OCI-LY1 (cell line): ENCODE results near the gene MLLT1.

ENCODE experiments used
- H2AFZ ChIP-seq: fragments of 200-600 bp; sonication (generic), shearing (Covaris generic); 2 replicates; pipeline ENCODE4 v1.6.0; 2014; ENCODE audit warnings: antibody characterized with exemption, mild to moderate bottlenecking, low read length
- H3F3A ChIP-seq: fragments of 200-600 bp; sonication (generic), shearing (Covaris generic); 2 replicates; pipeline ENCODE4 v1.6.0; 2014; ENCODE audit warnings: mild to moderate bottlenecking, antibody characterized with exemption, low read length, moderate library complexity; ENCODE audit not compliant: insufficient read depth
- H3K27ac ChIP-seq: fragments of 200-600 bp; sonication (generic); 2 replicates; pipeline ENCODE4 v1.5.1; 2014; ENCODE audit warnings: low read length, mixed run types, mild to moderate bottlenecking, low read depth; ENCODE audit not compliant: poor library complexity, severe bottlenecking
- H3K27me3 ChIP-seq: fragments of 200-600 bp; sonication (generic); 2 replicates; pipeline ENCODE4 v1.6.0; 2014; ENCODE audit warnings: antibody characterized with exemption, mild to moderate bottlenecking, low read length, moderate library complexity; ENCODE audit not compliant: insufficient read depth
- H3K36me3 ChIP-seq: fragments of 200-600 bp; sonication (generic); 2 replicates; pipeline ENCODE4 v1.6.1; 2014; ENCODE audit warnings: mild to moderate bottlenecking, antibody characterized with exemption, low read length, moderate library complexity, mixed read lengths; ENCODE audit not compliant: insufficient read depth
- H3K4me1 ChIP-seq: fragments of 200-600 bp; sonication (generic); 2 replicates; pipeline ENCODE4 v1.5.1; 2014; ENCODE audit warnings: mild to moderate bottlenecking, low read length, moderate library complexity; ENCODE audit not compliant: insufficient read depth, severe bottlenecking
- H3K4me2 ChIP-seq: fragments of 200-600 bp; sonication (generic), shearing (Covaris generic); 2 replicates; pipeline ENCODE4 v1.6.1; 2014; ENCODE audit warnings: low read length
- H3K4me3 ChIP-seq: fragments of 200-600 bp; sonication (generic); 2 replicates; pipeline ENCODE4 v1.5.1; 2014; ENCODE audit warnings: low read length, low read depth, mild to moderate bottlenecking, mixed read lengths; ENCODE audit not compliant: poor library complexity, severe bottlenecking
- H3K79me2 ChIP-seq: fragments of 200-600 bp; shearing (Covaris generic); 2 replicates; pipeline ENCODE4 v1.6.1; 2016; ENCODE audit warnings: mixed run types, low read length, mixed read lengths; ENCODE audit not compliant: insufficient read depth
- H3K9ac ChIP-seq: fragments of 200-600 bp; sonication (generic), shearing (Covaris generic); 2 replicates; pipeline ENCODE4 v1.6.1; 2014; ENCODE audit warnings: mild to moderate bottlenecking, low read length, mixed read lengths
- H3K9me2 ChIP-seq: fragments of 200-600 bp; sonication (generic), shearing (Covaris generic); 2 replicates; pipeline ENCODE4 v1.6.1; 2014; ENCODE audit warnings: low read depth, mild to moderate bottlenecking, low read length, mixed read lengths
- H3K9me3 ChIP-seq: fragments of 200-600 bp; shearing (Covaris generic); 2 replicates; pipeline ENCODE4 v1.6.1; 2014; ENCODE audit warnings: low read length, mixed read lengths
- H4K20me1 ChIP-seq: fragments of 200-600 bp; sonication (generic), shearing (Covaris generic); 2 replicates; pipeline ENCODE4 v1.6.0; 2016; ENCODE audit warnings: mild to moderate bottlenecking, low read length; ENCODE audit not compliant: insufficient read depth
- CTCF ChIP-seq: fragments of 200-600 bp; sonication (generic), shearing (Covaris generic); IDR thresholded peaks from 2 replicates; pipeline ENCODE4 v1.5.1; 2017; ENCODE audit warnings: mild to moderate bottlenecking, antibody characterized with exemption, low read length, moderate library complexity, mixed read lengths
- EZH2 ChIP-seq: fragments of 200-600 bp; sonication (generic), shearing (Covaris generic); IDR thresholded peaks from 2 replicates; pipeline ENCODE4 v1.8.0; 2017; ENCODE audit warnings: borderline replicate concordance, mixed run types, mild to moderate bottlenecking, antibody characterized with exemption, low read length, moderate library complexity, mixed read lengths

MLLT1 gene

DNA sequence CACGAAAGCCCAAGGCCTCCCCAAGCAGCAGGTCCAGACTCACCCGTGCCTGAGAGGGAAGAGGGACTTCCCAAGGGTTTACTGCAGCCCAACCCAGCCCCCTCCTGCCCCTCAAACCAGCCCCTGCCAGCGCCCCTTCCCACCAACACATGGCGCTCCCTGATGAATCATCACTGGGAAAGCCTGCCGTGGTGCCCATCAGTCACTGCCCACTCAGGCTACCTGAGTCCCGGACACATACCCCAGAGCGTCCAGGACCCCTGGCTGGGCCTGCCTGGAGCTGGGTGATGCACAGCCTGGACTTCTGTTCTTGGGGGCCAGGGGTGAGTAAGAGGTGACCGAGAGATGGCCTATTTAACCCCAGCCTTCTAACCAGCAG lies 60.6 kb downstream of the MLLT1 start:
- Histone ChIP-seq H3K79me2 (no peaks in the 10 kb centered on the region), H3K27ac (no peak overlapping the region), H4K20me1 (no peaks in the 10 kb centered on the region), H3K36me3 (peaks cover 32% of the 10 kb centered on the region; the same call in 1 of the 2 replicates), H2AFZ (no peak overlapping the region), H3K4me2 (no peak overlapping the region), H3K9ac (no peak overlapping the region), H3F3A (no peaks in the 10 kb centered on the region), H3K27me3 (no peaks in the 10 kb centered on the region), H3K9me2 (no peaks in the 10 kb centered on the region), H3K4me1 (no peaks in the 10 kb centered on the region), H3K9me3 (no peaks in the 10 kb centered on the region), H3K4me3 (no peak overlapping the region)
- TF ChIP-seq CTCF (no peak), EZH2 (no peak)

DNA sequence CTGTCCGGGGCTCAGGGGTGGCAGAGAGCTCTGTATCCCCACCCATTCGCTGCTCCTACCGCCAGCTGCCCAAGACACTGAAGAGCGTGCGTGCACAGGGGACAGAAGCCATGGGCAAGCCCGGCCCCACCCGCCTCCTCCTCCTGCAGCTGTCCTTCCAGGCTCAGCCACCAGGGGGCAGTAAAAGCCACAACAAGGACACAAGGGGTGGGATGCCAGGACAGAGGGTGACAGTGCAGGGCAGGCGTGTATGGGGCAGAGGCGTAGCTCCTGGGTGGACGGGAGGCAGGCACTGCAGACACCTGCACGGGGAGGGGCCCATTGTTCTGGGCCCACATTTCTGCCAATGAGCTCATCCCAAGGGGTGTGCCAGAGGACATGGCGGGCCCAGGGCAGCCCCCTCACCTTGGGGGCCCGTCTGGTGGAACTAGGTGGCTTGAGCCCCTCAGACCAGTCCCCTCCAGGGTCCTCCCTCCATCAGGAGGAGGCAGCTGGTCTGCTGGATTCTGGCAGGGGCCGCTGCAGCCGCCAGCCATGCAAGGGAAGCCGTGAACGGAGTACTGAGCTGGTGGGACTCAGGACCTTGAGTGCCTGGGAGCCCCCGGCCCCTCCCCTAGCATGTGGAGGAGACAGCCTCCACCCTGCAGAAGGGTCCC lies 61.2 kb downstream of the MLLT1 start:
- H3K9ac ChIP-seq: no peak overlapping the region
- H3F3A ChIP-seq: no peaks in the 10 kb centered on the region
- no peaks in the 10 kb centered on the region for H3K79me2 ChIP-seq
- no peaks in the 10 kb centered on the region for H3K4me1 ChIP-seq
- H4K20me1 ChIP-seq: no peaks in the 10 kb centered on the region
- H3K27ac ChIP-seq: no peak overlapping the region
- H3K9me3 ChIP-seq: no peaks in the 10 kb centered on the region
- no peak overlapping the region for H3K4me2 ChIP-seq
- no peaks in the 10 kb centered on the region for H3K9me2 ChIP-seq
- no peak for TF ChIP-seq EZH2
- TF ChIP-seq CTCF: peak; percentile 81
- H3K27me3 ChIP-seq: no peaks in the 10 kb centered on the region
- no peak overlapping the region for H2AFZ ChIP-seq
- H3K36me3 ChIP-seq: peaks cover 32% of the 10 kb centered on the region; the same call in 1 of the 2 replicates
- no peak overlapping the region for H3K4me3 ChIP-seq

DNA sequence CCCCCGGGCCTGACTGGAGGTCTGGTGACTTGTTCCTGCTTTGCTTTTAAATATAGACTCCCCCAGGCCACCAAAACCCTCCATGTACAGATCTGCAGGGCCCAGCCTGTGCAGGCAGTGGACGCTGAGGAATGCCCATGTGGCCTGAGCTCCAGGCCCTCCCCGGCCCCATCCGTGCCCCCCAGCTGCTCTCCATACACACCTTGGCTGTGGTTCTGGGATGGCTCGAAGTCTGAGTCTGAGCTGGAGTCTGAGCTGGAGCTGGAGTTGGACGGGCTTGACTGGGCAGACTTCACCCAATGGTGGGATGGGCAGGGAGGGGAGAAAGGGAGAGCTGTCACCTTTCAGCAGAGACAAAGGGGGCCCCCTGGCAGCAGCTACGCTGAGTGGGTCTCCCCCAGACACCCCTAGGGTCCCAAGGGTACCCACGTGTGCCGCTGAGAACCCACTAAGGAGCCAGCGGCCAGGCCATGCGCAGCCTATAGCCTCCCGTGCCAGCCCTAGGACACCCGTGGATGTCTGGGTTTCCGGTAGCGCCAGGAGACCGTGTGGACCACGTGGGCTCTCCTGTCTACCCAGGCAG lies 61.9 kb downstream of the MLLT1 start:
- Histone ChIP-seq H3F3A (no peaks in the 10 kb centered on the region), H3K36me3 (peaks cover 32% of the 10 kb centered on the region; the same call in 1 of the 2 replicates), H3K4me2 (no peak overlapping the region), H3K27ac (no peak overlapping the region), H4K20me1 (no peaks in the 10 kb centered on the region), H3K4me1 (no peaks in the 10 kb centered on the region), H3K9ac (no peak overlapping the region), H3K79me2 (no peaks in the 10 kb centered on the region), H3K27me3 (no peaks in the 10 kb centered on the region), H3K9me3 (no peaks in the 10 kb centered on the region), H2AFZ (no peak overlapping the region), H3K4me3 (no peak overlapping the region), H3K9me2 (no peaks in the 10 kb centered on the region)
- TF ChIP-seq EZH2: no peak
- no peak for TF ChIP-seq CTCF
